ENCODE measurements around the gene NT5DC1. TPM values are rescaled to one million over a fixed set of nuclear protein-coding genes. Genes with fewer than 3 reads are reported as not detected.

The NT5DC1 gene
- polyA plus RNA-seq, 3 donors = 18.2 to 39.0 (median 28.3) TPM

DNA sequence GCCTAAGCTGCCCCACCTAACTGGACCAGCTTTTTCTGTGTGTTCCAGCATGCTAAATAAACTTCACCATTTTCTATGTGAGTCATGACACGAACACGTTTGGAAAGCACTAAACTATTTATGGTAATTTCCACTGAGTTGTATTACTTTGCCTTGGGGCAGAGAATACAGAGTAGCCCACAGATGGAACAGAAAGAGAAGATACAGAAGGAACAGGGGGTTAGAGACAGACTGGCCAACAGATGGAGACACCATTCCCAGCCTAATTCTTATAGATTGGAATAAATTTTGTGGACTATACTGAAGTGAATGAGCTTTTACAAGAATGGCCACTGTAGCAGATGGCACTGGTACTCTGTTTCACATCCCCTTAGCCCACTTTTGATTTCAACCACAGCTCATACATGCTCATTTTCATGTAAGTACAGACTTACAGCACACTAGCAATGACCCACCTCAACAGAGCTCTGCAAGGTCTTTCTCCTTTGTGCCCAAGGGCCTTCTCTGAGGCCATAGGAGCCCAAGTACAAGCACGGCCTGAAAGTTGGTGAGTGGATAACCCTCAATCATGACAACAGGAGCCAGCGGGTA, 13.1 kb upstream of the NT5DC1 start:
- H3K27ac ChIP-seq (ENCODE audit: low read depth in 1 of 2, low read length in 2 of 2) = no peak overlapping the region

GRCh38 chr6:116088946-116089345, 11.7 kb upstream of the NT5DC1 start:
- H3K36me3 Mint-ChIP-seq = no peaks in the 10 kb centered on the region
- Histone ChIP-seq H3K27me3 (ENCODE audit: control insufficient read depth in 2 of 2, insufficient read depth in 2 of 2, low read length in 2 of 2) (no peaks in the 10 kb centered on the region), H3K27ac (ENCODE audit: low read depth in 1 of 2, low read length in 2 of 2) (no peak overlapping the region), H2AFZ (ENCODE audit: insufficient read depth, low read depth, low read length, poor library complexity, severe bottlenecking) (no peak overlapping the region), H3K79me2 (ENCODE audit: insufficient read depth, low read length) (no peaks in the 10 kb centered on the region), H3K9me3 (replicated peaks in 1 of 2; ENCODE audit: control insufficient read depth in 1 of 2, insufficient read depth in 1 of 2, low read length in 2 of 2) (no peaks in the 10 kb centered on the region), H3K4me3 (replicated peaks in 1 of 3; ENCODE audit: low read depth in 2 of 3, low read length in 3 of 3) (no peak overlapping the region), H3K36me3 (replicated peaks in 1 of 2; ENCODE audit: control insufficient read depth in 1 of 2, insufficient read depth in 2 of 2, low read length in 2 of 2) (no peaks in the 10 kb centered on the region), H3K4me2 (replicated peaks; ENCODE audit: extremely low read depth, low read length, poor library complexity, severe bottlenecking) (no peak overlapping the region), H3K4me1 (ENCODE audit: control insufficient read depth in 1 of 2, insufficient read depth in 2 of 2, low read length in 2 of 2) (no peaks in the 10 kb centered on the region), H4K20me1 (ENCODE audit: insufficient read depth, low read length) (no peaks in the 10 kb centered on the region), H3K9ac (ENCODE audit: insufficient read depth, low read length, poor library complexity, severe bottlenecking) (no peak overlapping the region)
- no peak overlapping the region for H3K27ac Mint-ChIP-seq
- TF ChIP-seq CTCF (IDR thresholded peaks at IDR 0.05) = no peak
- H3K4me3 Mint-ChIP-seq = no peak overlapping the region
- DNase-seq = no peak
- H3K9me3 Mint-ChIP-seq = peaks cover 0 to 5% (median 3%) of the 10 kb centered on the region in 7 donors
- intact Hi-C loops (cut with micrococcal nuclease) = no loop called here
- no peaks in the 10 kb centered on the region for H3K4me1 Mint-ChIP-seq
- peaks cover 3 to 7% (median 4%) of the 10 kb centered on the region in 3 donors for H3K27me3 Mint-ChIP-seq (ENCODE audit: low read depth in 3 of 3)

More for the DNA sequence above, 13.1 kb upstream of the NT5DC1 start:
- H3K27me3 Mint-ChIP-seq (ENCODE audit: low read depth in 3 of 3) = peaks cover 4 to 10% (median 4%) of the 10 kb centered on the region in 3 donors
- Histone ChIP-seq H3K4me3 (replicated peaks in 1 of 3; ENCODE audit: low read depth in 2 of 3, low read length in 3 of 3) (no peak overlapping the region), H3K79me2 (ENCODE audit: insufficient read depth, low read length) (no peaks in the 10 kb centered on the region), H3K9ac (ENCODE audit: insufficient read depth, low read length, poor library complexity, severe bottlenecking) (no peak overlapping the region), H3K4me1 (ENCODE audit: control insufficient read depth in 1 of 2, insufficient read depth in 2 of 2, low read length in 2 of 2) (no peaks in the 10 kb centered on the region), H3K27me3 (ENCODE audit: control insufficient read depth in 2 of 2, insufficient read depth in 2 of 2, low read length in 2 of 2) (no peaks in the 10 kb centered on the region), H4K20me1 (ENCODE audit: insufficient read depth, low read length) (no peaks in the 10 kb centered on the region), H3K9me3 (replicated peaks in 1 of 2; ENCODE audit: control insufficient read depth in 1 of 2, insufficient read depth in 1 of 2, low read length in 2 of 2) (no peaks in the 10 kb centered on the region), H3K36me3 (replicated peaks in 1 of 2; ENCODE audit: control insufficient read depth in 1 of 2, insufficient read depth in 2 of 2, low read length in 2 of 2) (no peaks in the 10 kb centered on the region), H3K4me2 (replicated peaks; ENCODE audit: extremely low read depth, low read length, poor library complexity, severe bottlenecking) (no peak overlapping the region), H2AFZ (ENCODE audit: insufficient read depth, low read depth, low read length, poor library complexity, severe bottlenecking) (no peak overlapping the region)
- no peak overlapping the region for H3K4me3 Mint-ChIP-seq
- no peak for TF ChIP-seq CTCF (IDR thresholded peaks at IDR 0.05)
- intact Hi-C loops (cut with micrococcal nuclease) = no loop called here
- no peaks in the 10 kb centered on the region for H3K36me3 Mint-ChIP-seq
- WGBS (ENCODE audit: insufficient coverage) = 100% methylated on average over 1 of the region's 4 CpGs
- no peak overlapping the region for H3K27ac Mint-ChIP-seq
- no peaks in the 10 kb centered on the region for H3K4me1 Mint-ChIP-seq
- H3K9me3 Mint-ChIP-seq = peaks cover 0 to 5% (median 0%) of the 10 kb centered on the region in 7 donors
- no peak for DNase-seq
